NCI-H82 treated with DMSO at 0.1 percent for 48 hours (cell line): Measurements from ENCODE around the gene VAV1.
"Not testable (repeated sequence)": the region's sequence is repeated elsewhere in the genome, so short reads cannot be mapped to it uniquely, and the experiment has no call there.

Experiments
- DNase-seq: peaks from one replicate; lab custom pipeline; 2025; ENCODE audit not compliant: unreplicated experiment; lab: John Stamatoyannopoulos, UW

The VAV1 gene

DNA sequence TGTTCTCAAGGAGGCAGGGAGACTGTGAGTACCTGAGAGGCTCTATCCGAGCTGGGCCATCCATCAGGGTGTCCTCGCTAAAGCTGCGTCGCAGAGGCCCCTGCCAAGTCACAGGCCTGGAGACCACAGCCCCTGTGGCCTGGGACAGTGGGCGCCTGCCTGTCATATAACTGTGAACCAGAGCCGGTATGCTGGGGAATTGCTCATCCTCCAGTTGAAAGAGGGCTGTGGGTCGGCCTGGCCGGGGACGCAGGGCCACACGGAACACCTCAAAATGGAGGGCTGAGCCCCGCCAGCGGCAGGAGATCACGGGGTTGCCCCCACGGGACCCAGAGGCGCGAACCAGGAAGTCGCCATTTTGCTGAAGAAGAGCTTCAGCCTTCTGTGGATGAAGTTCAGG is 11.9 kb upstream of the VAV1 start:
- DNase-seq: no peak

DNA sequence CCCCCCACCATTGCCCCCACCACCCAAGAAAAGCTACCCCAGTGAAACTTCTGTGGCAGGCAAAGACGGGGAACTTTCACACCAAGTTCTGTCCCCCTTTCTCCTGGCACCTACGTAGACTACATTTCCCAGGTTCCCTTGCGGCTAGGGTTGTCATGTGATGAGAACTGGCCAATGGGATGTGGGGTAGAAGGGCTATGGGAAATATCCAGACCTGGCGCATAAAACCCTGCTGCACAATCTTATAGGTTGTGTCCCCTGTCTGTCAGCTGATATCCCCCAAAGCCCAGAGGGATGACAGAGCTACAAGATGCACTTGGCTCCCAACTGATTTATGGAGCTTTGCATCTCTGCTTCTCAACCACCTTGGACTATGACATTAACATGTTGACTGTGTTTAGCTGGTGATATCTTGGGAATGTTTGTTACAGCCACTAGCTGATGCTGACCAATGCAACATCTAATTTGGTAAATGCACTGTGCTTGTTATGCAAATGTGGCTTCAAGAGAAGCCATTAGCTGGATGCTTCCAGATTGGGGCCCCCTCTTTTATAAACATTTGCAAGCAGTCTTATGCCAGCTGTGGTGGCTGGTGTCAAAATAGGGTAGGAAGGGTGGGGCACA is 11.3 kb upstream of the VAV1 start:
- no peak for DNase-seq

DNA sequence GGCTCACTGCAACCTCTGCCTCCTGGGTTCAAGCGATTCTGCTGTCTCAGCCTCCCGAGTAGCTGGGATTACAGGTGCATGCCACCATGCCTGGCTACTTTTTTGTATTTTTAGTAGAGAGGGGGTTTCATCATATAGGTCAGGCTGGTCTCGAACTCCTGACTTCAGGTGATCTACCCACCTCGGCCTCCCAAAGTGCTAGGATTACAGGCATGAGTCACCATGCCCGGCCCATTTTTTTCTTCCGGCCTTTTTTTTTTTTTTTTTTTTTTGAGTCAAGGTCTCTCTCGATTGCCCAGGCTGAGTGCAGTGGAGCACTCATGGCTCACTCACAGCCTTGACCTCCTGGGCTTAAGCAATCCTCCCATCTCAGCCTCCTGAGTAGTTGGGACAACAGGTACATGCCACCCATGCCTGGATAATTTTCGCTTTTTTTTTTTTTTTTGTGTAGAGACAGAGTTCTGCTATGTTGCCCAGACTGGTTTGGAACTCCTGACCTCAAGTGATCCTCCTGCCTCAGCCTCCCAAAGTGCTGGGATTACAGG is 10.2 kb upstream of the VAV1 start:
- DNase-seq: not testable (repeated sequence)

DNA sequence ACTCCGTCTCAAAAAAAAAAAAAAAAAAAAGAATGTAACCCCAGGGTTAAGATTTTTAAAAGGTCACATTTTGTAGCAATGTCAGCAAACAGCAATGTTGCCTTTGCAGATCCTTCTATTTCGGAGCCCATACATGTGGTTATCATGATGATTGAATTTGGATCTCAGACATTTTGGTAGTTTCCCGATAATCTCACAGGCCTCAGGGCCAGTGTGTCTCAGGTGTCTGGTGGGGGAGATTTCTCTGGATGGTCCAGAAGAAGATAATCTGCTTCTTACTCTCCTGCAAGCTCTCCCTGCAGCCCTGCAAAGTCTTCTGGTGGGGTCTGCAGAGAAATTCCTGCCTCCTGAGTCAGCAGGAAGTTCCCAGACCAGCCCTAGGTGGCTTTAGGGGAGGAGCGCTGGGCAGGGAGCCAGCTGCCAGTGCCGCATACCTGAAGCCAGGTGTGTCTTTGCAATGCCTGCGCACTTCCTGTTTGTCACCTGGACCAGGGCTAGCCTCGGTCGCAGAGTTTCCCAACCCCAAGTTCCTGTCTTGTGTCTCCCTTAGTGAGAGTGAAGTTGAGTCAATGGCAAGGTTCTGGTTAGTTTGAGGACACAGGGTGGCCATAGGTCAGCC is 6.7 kb upstream of the VAV1 start:
- no peak for DNase-seq

DNA sequence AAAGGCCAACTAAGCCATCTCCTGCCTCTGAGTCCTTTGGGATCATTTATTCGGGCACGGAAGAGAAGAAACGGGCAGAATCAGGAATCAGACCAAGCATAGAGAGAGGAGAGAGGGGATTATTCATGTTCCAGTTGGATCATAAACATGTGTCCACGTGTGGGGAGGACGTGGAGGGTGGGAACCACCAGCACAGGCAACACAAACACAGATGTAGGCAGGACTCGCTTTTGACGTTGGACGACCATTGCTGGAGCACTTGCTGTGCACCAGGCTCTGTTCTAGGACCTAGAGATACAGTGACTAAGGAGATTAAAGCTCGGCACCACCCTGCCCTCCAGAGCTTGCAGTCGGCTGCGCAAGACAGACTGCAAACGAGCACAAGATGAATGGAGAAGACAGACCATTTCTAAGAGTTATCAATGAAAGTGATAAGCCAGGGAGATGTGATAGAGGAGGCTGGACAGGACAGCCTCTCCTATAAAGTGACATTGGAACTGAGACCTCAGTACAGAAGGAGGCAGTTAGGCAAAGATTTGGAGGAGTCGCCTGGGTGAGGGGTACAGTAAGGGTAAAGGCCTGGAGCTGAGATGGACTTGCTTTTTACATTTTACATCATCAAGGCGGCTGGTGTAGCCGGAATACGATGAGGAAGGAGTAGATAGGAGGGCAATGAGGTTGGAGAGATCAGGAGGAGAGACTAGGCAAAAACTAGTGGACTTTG is 6.0 kb upstream of the VAV1 start:
- DNase-seq: no peak

DNA sequence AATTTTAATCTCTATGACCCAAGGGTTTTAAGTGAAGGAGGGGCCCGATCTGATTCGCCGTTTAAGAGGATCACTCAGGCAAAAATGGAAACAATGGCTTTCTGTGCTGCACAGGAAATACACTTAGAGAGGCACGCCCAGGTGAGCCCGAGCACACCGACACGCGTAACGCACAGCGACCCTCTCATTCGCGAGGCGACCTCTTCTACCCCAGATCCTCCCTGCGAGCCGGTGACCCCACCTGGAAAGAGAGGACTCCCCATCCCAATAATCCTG is 5.5 kb upstream of the VAV1 start:
- DNase-seq: no peak

DNA sequence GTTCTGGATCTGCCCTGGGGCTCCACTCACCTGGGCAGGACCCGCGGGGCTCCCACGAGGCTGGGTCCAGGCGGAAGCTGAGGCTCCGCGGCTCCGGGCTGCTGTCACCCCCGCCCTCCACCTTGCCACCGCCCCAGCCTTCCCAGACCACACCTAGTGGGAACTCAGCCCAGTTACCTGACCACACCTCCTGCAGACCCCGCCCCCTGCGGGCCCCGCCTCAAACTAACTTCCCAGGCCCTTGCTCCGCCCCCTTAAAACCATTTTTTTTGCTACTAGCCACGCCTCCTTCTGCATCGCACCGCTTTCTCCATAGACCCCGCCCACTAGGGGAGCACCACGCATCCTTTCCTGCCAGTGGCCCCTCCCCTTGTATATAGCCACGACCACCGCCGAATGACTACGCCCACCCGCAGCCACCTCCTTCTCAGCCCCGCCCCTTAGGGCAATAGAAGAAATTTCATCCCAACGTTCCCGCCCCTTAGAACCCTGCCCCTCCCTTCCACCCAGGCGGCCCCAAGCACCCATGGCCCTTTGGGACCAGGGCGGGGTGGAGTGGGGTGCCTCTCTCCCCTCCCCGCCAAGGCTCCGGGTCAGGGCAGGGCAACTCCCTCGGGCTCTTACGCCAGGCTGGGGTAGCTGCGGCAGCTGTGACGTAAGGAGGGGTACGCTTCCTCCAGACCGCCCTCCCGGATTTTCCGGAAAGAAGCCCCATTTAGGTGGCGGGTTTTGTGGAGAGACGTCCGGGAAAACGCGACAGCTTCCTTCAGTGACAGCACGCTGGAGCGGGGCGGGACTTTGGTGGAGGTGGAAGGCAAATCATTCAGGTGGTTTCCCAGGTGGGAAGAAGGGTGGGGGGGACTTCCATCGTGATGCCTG is 4.9 kb upstream of the VAV1 start, which contains the start of gene SH2D3A:
Gene SH2D3A, minus strand, starts transcription at position 79 of the 879 bp plus-strand sequence. CDS start 3,687 bp downstream, outside the sequence.
- DNase-seq: peak; percentile 18

DNA sequence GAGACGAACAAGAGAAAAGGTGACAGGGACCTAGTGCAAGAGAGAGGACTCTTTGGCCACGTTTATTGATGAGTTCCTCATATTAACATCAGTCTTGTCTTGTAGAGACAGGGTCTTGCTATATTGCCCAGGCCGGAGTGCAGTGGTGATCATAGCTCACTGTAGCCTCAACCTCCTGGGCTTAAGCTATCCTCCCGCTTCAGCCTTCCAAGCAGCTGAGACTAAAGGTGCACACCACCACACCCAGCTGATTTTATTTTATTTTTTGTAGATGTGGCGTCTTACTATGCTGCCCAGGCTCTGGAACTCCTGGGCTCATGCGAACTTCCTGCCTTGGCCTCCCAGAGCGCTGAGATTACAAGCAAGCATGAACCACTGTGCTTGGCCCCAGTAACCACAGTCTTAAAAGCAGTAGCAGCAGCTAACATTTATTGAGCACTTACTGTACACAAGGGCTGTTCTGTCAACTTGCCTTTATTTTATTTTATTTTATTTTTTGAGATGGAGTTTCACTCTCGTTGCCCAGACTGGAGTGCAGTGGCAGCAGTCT is 4.2 kb upstream of the VAV1 start:
- DNase-seq: no peak

DNA sequence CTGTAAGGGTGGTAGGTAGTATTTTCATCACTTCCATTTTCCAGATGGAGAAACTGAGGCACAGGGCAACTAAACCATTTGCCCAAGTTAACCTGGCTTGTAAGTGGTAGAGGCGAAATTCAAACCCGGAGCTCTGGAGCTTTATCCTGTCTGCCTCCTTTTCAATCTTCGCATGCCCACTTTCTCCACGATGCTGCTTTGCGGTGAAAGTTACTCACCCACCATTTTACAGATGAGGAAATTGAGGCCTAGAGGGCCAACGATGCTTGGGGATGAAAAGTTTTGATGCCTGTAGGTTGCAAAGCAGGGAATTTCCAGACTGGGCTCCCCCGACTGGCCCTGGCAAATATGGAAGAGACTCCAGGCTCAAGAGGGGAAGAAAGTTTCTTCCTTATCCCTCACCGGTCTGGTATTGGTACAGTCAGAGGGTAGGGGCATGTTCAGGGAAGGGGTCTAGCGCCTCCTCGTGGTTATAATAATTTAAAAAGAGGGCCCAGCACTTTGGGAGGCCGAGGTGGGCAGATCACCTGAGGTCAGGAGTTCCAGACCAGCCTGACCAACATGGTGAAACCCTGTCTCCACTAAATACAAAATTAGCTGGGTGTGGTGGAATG is 3.4 kb upstream of the VAV1 start:
- peak; percentile 5 for DNase-seq

DNA sequence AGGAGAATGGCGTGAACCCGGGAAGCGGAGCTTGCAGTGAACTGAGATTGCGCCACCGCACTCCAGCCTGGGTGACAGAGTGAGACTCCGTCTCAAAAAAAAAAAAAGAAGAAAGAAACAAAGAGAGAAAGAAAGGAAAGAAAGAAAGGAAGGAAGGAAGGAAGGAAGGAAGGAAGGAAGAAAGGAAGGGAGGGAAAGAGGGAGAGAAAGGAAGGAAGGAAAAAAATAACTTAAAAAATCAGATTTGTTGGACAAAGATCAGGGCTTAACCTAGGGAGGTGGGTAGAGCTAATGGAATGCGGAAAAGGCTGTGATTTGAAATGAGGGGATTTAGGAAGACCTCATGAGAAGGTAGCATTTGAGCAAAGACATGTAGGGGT is 870 bp upstream of the VAV1 start:
- DNase-seq: not testable (repeated sequence)

DNA sequence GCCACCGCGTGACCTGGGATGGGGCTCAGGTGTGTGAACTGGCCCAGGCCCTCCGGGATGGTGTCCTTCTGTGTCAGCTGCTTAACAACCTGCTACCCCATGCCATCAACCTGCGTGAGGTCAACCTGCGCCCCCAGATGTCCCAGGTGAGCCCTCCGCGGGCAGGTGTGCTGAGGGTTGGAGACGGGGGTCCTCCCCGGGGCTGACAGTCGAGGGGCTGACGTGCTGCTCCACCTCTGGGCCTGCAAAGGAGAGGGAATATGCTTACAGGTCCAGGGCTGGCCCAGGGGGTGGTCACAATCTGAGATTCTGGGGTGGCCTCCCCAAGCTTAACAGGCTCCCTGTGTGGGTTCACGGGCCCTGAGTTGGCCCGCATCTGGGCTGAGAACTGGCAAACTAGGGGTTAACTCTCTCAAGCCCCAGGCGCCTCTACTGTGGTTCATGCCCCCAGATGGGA is 386 bp downstream of the VAV1 start:
- DNase-seq: no peak

DNA sequence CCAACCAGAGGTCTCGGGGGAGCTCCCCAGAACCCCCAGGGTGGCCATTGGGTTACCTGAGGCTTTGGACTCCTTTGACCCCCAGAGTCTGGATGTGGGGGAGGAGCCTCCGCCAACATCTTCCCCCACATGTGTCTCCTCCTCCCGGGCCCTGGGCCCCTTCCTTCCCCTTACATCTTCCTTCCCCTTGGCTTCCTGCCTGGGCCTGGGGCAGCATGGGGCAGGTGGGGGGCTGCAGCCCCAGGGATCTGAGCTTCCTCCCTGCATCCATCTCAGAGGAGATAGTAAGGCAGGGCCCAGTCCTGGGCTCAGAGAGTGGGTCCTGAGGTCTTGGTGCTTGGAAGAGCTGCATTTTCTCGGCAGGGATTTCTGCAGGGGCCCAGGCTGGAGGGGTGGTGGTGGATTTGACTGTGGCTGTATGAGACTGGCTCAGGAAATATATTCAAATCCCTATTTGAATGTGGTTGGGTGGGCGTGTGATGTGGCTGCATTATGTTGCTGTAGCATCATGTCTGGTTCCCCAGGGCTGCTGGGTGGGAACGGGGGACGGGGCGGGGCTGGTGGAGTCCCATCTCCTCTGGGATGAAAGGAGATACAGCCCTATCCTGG is 919 bp downstream of the VAV1 start:
- no peak for DNase-seq

DNA sequence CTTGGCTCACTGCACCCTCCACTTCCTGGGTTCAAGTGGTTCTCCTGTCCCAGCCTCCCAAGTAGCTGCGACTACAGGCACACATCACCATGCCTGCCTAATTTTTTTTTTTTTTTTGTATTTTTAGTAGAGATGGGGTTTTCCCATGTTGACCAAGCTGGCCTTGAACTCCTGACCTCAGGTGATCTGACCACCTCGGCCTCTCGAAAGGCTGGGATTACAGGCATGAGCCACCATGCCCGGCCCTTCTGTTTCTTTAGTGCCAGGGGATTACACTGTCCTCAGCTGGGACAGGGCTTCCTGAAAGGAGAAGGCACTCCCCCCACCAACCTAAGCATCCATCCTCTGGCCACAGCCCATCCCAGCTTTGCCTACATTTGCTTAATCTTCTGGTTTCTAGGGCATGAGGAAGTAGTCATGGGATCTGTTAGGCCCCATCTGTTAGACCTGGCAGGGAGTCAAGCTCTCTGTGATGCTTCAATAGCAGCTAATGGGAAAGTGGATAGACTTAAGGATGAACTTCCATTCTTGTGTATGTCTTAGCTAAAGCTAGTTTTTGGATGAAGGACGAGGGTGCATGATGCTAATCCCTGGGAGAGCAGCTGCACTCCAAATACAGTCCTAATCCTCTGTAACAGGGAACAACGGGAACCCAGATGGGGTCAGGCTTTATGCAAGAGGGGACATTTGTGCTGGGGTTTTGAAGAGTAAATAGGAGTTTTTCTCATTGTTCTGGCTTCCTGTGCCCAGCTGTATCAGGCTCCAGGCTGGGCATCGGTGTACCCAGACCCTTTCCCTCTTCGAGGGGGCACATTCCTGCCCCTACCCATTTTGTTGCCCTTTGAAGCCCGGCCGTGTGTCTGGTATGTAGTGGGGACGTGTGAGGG is 2.6 kb downstream of the VAV1 start:
- DNase-seq: no peak

DNA sequence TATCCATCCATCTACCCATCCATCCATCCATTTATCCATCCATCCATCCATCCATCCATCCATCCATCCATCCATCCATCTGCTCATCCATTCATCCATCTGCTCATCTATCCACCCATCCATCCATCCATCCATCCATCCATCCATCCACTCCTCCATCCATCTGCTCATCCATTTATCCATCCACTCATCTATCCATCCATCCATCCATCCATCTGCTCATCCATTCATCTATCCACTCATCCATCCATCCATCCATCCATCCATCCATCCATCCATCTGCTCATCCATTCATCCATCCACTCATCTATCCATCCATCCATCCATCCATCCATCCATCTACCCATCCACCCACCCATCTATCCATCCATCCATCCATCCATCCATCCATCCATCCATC is 3.5 kb downstream of the VAV1 start:
- not testable (repeated sequence) for DNase-seq

DNA sequence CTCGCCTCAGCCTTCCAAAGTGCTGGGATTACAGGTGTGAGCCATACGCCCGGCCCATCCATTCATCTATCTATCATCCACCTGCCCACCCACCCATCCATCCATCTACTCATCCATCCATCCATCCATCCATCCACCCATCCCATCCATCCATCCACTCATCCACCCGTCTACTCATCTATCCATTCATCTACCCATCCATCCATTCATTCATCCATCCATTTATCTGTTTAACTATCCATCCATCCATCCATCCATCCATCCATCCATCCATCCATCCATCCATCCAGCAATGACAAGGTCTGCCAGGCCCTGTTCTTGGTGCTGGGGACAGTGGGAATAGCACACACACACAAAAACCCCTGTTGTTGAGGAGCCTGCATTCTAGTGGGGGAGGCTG is 4.5 kb downstream of the VAV1 start:
- DNase-seq: no peak

DNA sequence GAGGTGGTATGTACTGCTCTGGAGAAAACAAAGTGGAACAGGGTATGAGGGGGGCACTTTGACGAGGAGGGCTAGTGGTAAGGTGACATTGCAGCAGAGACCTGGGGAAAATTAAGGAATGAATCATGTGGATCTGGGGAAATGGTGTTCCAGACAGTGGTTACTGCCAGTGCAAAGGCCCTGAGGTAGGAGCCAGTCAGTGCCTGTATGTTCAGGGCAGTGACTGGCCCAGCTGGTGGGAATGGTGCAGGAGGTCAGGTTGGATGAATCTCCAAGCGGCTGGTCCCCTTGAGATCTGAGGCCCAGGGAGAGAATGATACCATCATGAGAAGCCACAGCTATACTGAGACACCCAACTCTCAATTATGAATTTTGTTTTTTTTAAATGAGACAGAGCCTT is 4.9 kb downstream of the VAV1 start:
- no peak for DNase-seq

DNA sequence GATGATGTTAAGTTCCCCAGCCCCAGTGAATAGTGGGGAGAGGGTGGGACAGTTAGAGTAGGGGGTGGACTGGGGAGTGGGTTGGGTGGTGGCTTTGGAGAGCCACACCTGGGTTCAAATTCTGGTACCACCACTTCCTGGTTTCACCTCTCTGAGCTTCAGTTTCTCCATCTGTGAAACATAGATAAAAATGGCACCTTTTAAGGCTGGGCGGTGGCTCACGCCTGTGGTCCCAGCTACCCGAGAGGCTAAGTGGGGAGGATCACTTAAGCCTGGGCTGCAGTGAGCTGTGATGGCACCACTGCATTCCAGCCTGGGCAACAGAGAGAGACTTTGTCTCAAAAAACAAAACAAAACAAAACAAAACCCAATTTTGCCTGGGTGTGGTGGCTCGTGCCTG is 5.9 kb downstream of the VAV1 start:
- DNase-seq: no peak

DNA sequence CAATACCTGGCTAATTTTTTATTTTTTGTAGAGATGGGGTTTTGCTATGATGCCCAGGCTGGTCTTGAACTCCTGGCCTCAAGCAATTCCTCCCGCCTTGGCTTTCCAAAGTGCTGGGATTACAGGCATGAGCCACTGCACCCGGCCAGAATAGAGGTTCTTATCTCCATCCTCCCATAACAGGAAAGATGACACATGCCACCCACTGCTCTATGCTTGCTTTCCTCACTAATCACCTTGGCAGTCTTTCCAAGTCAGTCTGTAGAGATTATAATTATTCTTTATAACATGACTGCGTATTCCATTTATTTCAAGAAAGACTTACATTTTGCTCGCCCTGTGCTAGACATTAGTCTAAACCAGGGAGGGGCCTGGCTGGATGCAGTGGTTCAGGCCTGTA is 6.7 kb downstream of the VAV1 start:
- DNase-seq: no peak

DNA sequence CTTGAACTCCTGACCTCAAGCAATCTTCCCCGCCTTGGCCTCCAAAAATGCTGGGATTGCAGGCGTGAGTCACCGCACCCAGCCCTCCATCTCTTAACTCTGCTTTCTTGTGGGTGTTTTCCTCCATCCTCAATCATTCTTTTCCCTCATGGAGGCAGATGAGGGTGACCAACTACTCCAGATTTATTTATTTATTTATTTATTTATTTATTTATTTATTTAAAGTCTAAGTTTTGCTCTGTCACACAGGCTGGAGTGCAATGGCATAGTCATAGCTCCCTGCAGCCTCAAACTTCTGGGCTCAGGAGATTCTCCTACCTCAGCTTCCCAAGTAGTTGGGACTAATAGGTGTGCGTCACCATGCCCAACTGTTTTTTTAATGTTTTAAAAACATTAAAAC is 14.9 kb downstream of the VAV1 start:
- DNase-seq: no peak
